Measurements from ENCODE around the gene RACGAP1.
"Not testable (repeated sequence)": the region's sequence is repeated elsewhere in the genome, so short reads cannot be mapped to it uniquely, and the experiment has no call there.

RACGAP1 gene

GRCh38 chr12:50032854-50033581 lies 7.7 kb upstream of the RACGAP1 start:
- H3K27me3 ChIP-seq, result no peaks in the 10 kb centered on the region

GRCh38 chr12:50032515-50032853 lies 7.2 kb upstream of the RACGAP1 start:
- Histone ChIP-seq H3K4me3 (ENCODE audit: low read depth in 1 of 2, low read length in 1 of 2) (peak overlapping the region; percentile 81 to 91), H3K27me3 (no peaks in the 10 kb centered on the region), H3K36me3 (peaks cover 8% of the 10 kb centered on the region), H3K27ac (peak overlapping the region; percentile 90), H3K9me3 (no peaks in the 10 kb centered on the region), H3K4me1 (ENCODE audit: control insufficient read depth in 1 of 2, insufficient read depth in 1 of 2, low read depth in 1 of 2, low read length in 1 of 2) (peaks cover 18 to 20% of the 10 kb centered on the region in 2 experiments)
- no peak for TF ChIP-seq CTCF (IDR thresholded peaks at IDR 0.05)

More at GRCh38 chr12:50032854-50033581, 7.7 kb upstream of the RACGAP1 start:
- Histone ChIP-seq H3K27ac (peak overlapping the region; percentile 90), H3K4me1 (ENCODE audit: control insufficient read depth in 1 of 2, insufficient read depth in 1 of 2, low read depth in 1 of 2, low read length in 1 of 2) (peaks cover 19 to 22% of the 10 kb centered on the region in 2 experiments), H3K4me3 (ENCODE audit: low read depth in 1 of 2, low read length in 1 of 2) (peak overlapping the region; percentile 81 to 91), H3K9me3 (no peaks in the 10 kb centered on the region), H3K36me3 (peaks cover 3% of the 10 kb centered on the region)
- no peak for TF ChIP-seq CTCF (IDR thresholded peaks at IDR 0.05)

GRCh38 chr12:50030449-50030848 lies 5.2 kb upstream of the RACGAP1 start:
- peaks cover 24 to 26% of the 10 kb centered on the region in 2 experiments for H3K4me1 ChIP-seq (ENCODE audit: control insufficient read depth in 1 of 2, insufficient read depth in 1 of 2, low read depth in 1 of 2, low read length in 1 of 2)
- not testable (repeated sequence) for H3K27me3 ChIP-seq; H3K9me3 ChIP-seq; H3K27ac ChIP-seq; H3K36me3 ChIP-seq; H3K4me3 ChIP-seq (ENCODE audit: low read depth in 1 of 2, low read length in 1 of 2)

- no peak overlapping the region for H3K27ac ChIP-seq
- H3K4me3 ChIP-seq (ENCODE audit: low read depth in 1 of 2, low read length in 1 of 2), result no peak overlapping the region
- no peaks in the 10 kb centered on the region for H3K27me3 ChIP-seq
- peaks cover 8% of the 10 kb centered on the region for H3K36me3 ChIP-seq
- no peaks in the 10 kb centered on the region for H3K9me3 ChIP-seq
- peaks cover 16 to 20% of the 10 kb centered on the region in 2 experiments for H3K4me1 ChIP-seq (ENCODE audit: control insufficient read depth in 1 of 2, insufficient read depth in 1 of 2, low read depth in 1 of 2, low read length in 1 of 2)
- TF ChIP-seq CTCF (IDR thresholded peaks at IDR 0.05), result no peak
These were observed 1.4 kb upstream of the RACGAP1 start for GRCh38 chr12:50026691-50027090.

GRCh38 chr12:50024805-50025186 lies 498 bp downstream of the RACGAP1 start:
- H3K27me3 ChIP-seq, result no peaks in the 10 kb centered on the region
- peaks cover 8% of the 10 kb centered on the region for H3K36me3 ChIP-seq
- no peak for TF ChIP-seq CTCF (IDR thresholded peaks at IDR 0.05)
- peak overlapping the region; percentile 64 for H3K27ac ChIP-seq
- peaks cover 16 to 20% of the 10 kb centered on the region in 2 experiments for H3K4me1 ChIP-seq (ENCODE audit: control insufficient read depth in 1 of 2, insufficient read depth in 1 of 2, low read depth in 1 of 2, low read length in 1 of 2)
- H3K4me3 ChIP-seq (ENCODE audit: low read depth in 1 of 2, low read length in 1 of 2), result peak overlapping the region; percentile 74 to 81
- H3K9me3 ChIP-seq, result no peaks in the 10 kb centered on the region

GRCh38 chr12:50024227-50024626 lies 1.1 kb downstream of the RACGAP1 start:
- H3K27me3 ChIP-seq, result no peaks in the 10 kb centered on the region
- H3K9me3 ChIP-seq, result no peaks in the 10 kb centered on the region
- TF ChIP-seq CTCF (IDR thresholded peaks at IDR 0.05), result no peak
- H3K4me1 ChIP-seq (ENCODE audit: control insufficient read depth in 1 of 2, insufficient read depth in 1 of 2, low read depth in 1 of 2, low read length in 1 of 2), result peaks cover 16 to 20% of the 10 kb centered on the region in 2 experiments
- H3K4me3 ChIP-seq (ENCODE audit: low read depth in 1 of 2, low read length in 1 of 2), result no peak overlapping the region
- no peak overlapping the region for H3K27ac ChIP-seq
- H3K36me3 ChIP-seq, result peaks cover 8% of the 10 kb centered on the region

Measured in neutrophil (primary cell).